B cell (primary cell): ENCODE results near the gene HMBS. TPM values are rescaled to one million over a fixed set of nuclear protein-coding genes. Genes with fewer than 3 reads are reported as not detected.
A peak's percentile ranks its signal among the peaks of the same experiment; 100 is the strongest.

ENCODE experiments used
- ATAC-seq: fragments of 200-7000 bp; cut with Tn5 transposase; one replicate; pipeline ENCODE4 v1.10.0; 2021; ENCODE audit warnings: low read depth, mild to moderate bottlenecking, moderate number of reproducible peaks, moderate library complexity
- CTCF ChIA-PET: fragments of 350-600 bp; sonication (Branson Sonifier 250); formaldehyde crosslinking; loops from one replicate; lab custom pipeline; 2021; ENCODE audit warnings: antibody characterized with exemption, inconsistent platforms; lab: Charles Lee
- POLR2A ChIA-PET: fragments of 350-600 bp; sonication (Branson Sonifier 250); formaldehyde crosslinking; loops from one replicate; lab custom pipeline; 2021; ENCODE audit warnings: antibody characterized with exemption; lab: Charles Lee
- DNase-seq: peaks from one replicate; pipeline ENCODE4 v3.0.0; 2013
- H2AFZ ChIP-seq: 2 replicates; pipeline ENCODE4 v1.6.1; 2012; ENCODE audit warnings: mild to moderate bottlenecking, low read depth, low read length; ENCODE audit not compliant: insufficient read depth, poor library complexity, severe bottlenecking
- H3K27ac ChIP-seq, 2 donors: 1 replicate in 1 of 2; 2 replicates in 1 of 2; pipeline ENCODE4 v1.5.1; 2012 to 2013; ENCODE audit warnings: low read length in 2 of 2, mild to moderate bottlenecking in 2 of 2, moderate library complexity in 1 of 2
- H3K27me3 ChIP-seq, 4 experiments: fragments of 200-600 bp in 1 of 4; sonication (generic) in 1 of 4; replicated peaks in 1 of 4; 1 replicate in 2 of 4; 2 replicates in 2 of 4; pipeline versions ENCODE4 v1.6.1 to v1.7.0; 2013 to 2016; ENCODE audit warnings: low read length in 3 of 4, mild to moderate bottlenecking in 2 of 4, mixed read lengths in 1 of 4, moderate library complexity in 1 of 4; ENCODE audit not compliant: insufficient read depth in 4 of 4, control insufficient read depth in 3 of 4; ENCODE audit errors: control extremely low read depth in 1 of 4
- H3K36me3 ChIP-seq, 2 experiments: replicated peaks in 1 of 2; 1 replicate in 1 of 2; 2 replicates in 1 of 2; pipeline versions ENCODE4 v1.6.1 to v1.7.1; 2013; ENCODE audit warnings: low read length in 1 of 2; ENCODE audit not compliant: insufficient read depth in 2 of 2, control insufficient read depth in 1 of 2; ENCODE audit errors: control extremely low read depth in 1 of 2, extremely low read depth in 1 of 2
- H3K4me1 ChIP-seq, 2 donors: fragments of 200-600 bp in 1 of 2; sonication (generic) in 1 of 2; 1 replicate in 1 of 2; 2 replicates in 1 of 2; pipeline versions ENCODE4 v1.5.1 to v1.6.1; 2013 to 2017; ENCODE audit warnings: low read length in 2 of 2; ENCODE audit not compliant: control insufficient read depth in 2 of 2, insufficient read depth in 2 of 2
- H3K4me2 ChIP-seq: replicated peaks from 2 replicates; pipeline ENCODE3; 2012; ENCODE audit warnings: mild to moderate bottlenecking, low read depth, low read length; ENCODE audit not compliant: poor library complexity, severe bottlenecking
- H3K4me3 ChIP-seq, 5 experiments: fragments of 200-600 bp in 1 of 5; sonication (generic) in 1 of 5; 1 replicate in 3 of 5; 2 replicates in 2 of 5; pipeline versions ENCODE4 v1.5.1 to v1.7.0; 2011 to 2016; ENCODE audit warnings: low read length in 4 of 5, mild to moderate bottlenecking in 4 of 5, low read depth in 2 of 5, control low read depth in 1 of 5, moderate library complexity in 1 of 5; ENCODE audit not compliant: insufficient read depth in 1 of 5; ENCODE audit errors: control extremely low read depth in 1 of 5, extremely low read depth in 1 of 5
- H3K79me2 ChIP-seq: fragments of 200-600 bp; sonication (generic); one replicate; pipeline ENCODE4 v1.6.0; 2016; ENCODE audit warnings: low read length; ENCODE audit not compliant: control insufficient read depth, insufficient read depth
- H3K9ac ChIP-seq: fragments of 200-600 bp; sonication (generic); 2 replicates; pipeline ENCODE4 v1.6.1; 2017; ENCODE audit warnings: mild to moderate bottlenecking, low read length, moderate library complexity
- H3K9me3 ChIP-seq, 3 donors: one replicate each; pipeline versions ENCODE4 v1.6.1 to v1.7.1; 2013; ENCODE audit warnings: low read length in 2 of 3; ENCODE audit not compliant: control insufficient read depth in 2 of 3, insufficient read depth in 1 of 3; ENCODE audit errors: control extremely low read depth in 1 of 3
- H4K20me1 ChIP-seq: 2 replicates; pipeline ENCODE4 v1.6.0; 2012; ENCODE audit warnings: mild to moderate bottlenecking, low read length; ENCODE audit not compliant: insufficient read depth, control insufficient read depth, poor library complexity, severe bottlenecking
- H3K27ac Mint-ChIP-seq: one replicate; pipeline ENCODE4 v1.8.0; 2021; ENCODE audit warnings: mixed read lengths
- H3K27me3 Mint-ChIP-seq: one replicate; pipeline ENCODE4 v1.8.0; 2021; ENCODE audit warnings: mixed read lengths
- H3K4me1 Mint-ChIP-seq: one replicate; pipeline ENCODE4 v1.8.0; 2021; ENCODE audit warnings: mixed read lengths
- H3K4me3 Mint-ChIP-seq: one replicate; pipeline ENCODE4 v1.8.0; 2021; ENCODE audit warnings: mixed read lengths
- H3K9me3 Mint-ChIP-seq: one replicate; pipeline ENCODE4 v1.8.0; 2022; ENCODE audit warnings: mixed read lengths; ENCODE audit not compliant: insufficient read depth
- CTCF ChIP-seq: fragments of 200-600 bp; IDR thresholded peaks from one replicate; pipeline ENCODE4 v1.8.0; 2022; ENCODE audit warnings: antibody characterized with exemption, mild to moderate bottlenecking
- EZH2 ChIP-seq: IDR thresholded peaks from 2 replicates; pipeline ENCODE4 v1.6.1; 2012; ENCODE audit warnings: borderline replicate concordance, low read depth, mild to moderate bottlenecking, moderate library complexity, low read length; ENCODE audit not compliant: insufficient read depth, poor library complexity, severe bottlenecking
- WGBS: methylation state at CpG from one replicate; pipeline ENCODE4 v1.1.5; 2013; ENCODE audit warnings: missing lambda C conversion rate; ENCODE audit not compliant: insufficient coverage; 5-methylcytosine and 5-hydroxymethylcytosine counted together
- intact Hi-C: fragments of 100-400 bp; cut with micrococcal nuclease; formaldehyde crosslinking; loops from one replicate; pipeline ENCODE4 v1.10.0; 2022
- polyA plus RNA-seq: library from polyadenylated mRNA; depleted of rRNA; stranded (reverse); fragments of >200 nt; gene quantifications from 2 replicates; pipeline ENCODE4 v1.2.3, GENCODE V29; 2012
- total RNA-seq, 2 donors: library from RNA; stranded (reverse); fragments of 120-200 nt in 1 of 2; gene quantifications; 1 replicate in 1 of 2; 2 replicates in 1 of 2; pipeline versions ENCODE4 v1.2.3 to v1.2.4, GENCODE V29; 2013 to 2022

HMBS gene
- total and polyA plus RNA-seq, 2 donors (not counting 1 experiment from before 2014, with no cell fraction given) = 7.6 to 17.7 TPM

- no peak overlapping the region for H3K4me3 ChIP-seq
- H3K4me3 Mint-ChIP-seq = peak overlapping the region; percentile 16
- no peak for TF ChIP-seq CTCF
- TF ChIP-seq EZH2 = no peak
- peaks cover 0 to 12% of the 10 kb centered on the region in 2 experiments for H3K36me3 ChIP-seq
- ATAC-seq (no peak), DNase-seq (no peak)
- H3K27ac ChIP-seq = no peak overlapping the region
- H3K9me3 Mint-ChIP-seq = no peaks in the 10 kb centered on the region
- ChIA-PET CTCF (no interaction called here), POLR2A (no interaction called here)
- peaks cover 11% of the 10 kb centered on the region for H4K20me1 ChIP-seq
- intact Hi-C loops = no loop called here
- H3K27ac Mint-ChIP-seq = no peak overlapping the region
- 87% methylated on average over 12 of the region's 13 CpGs for WGBS
- H2AFZ ChIP-seq = no peak overlapping the region
- no peaks in the 10 kb centered on the region for H3K27me3 ChIP-seq
- H3K4me2 ChIP-seq = no peak overlapping the region
- H3K4me1 Mint-ChIP-seq = peaks cover 31% of the 10 kb centered on the region
- peaks cover 16 to 37% of the 10 kb centered on the region in 2 donors for H3K4me1 ChIP-seq
- H3K9ac ChIP-seq = no peak overlapping the region
- H3K27me3 Mint-ChIP-seq = no peaks in the 10 kb centered on the region
- H3K79me2 ChIP-seq = peaks cover 35% of the 10 kb centered on the region
- no peaks in the 10 kb centered on the region for H3K9me3 ChIP-seq
These were observed 7.5 kb downstream of the HMBS start for GRCh38 chr11:119091966-119092879.
